ELR (cell line): ENCODE measurements around the gene TMEM127.
"Not testable (repeated sequence)": the region's sequence is repeated elsewhere in the genome, so short reads cannot be mapped to it uniquely, and the experiment has no call there.

Experiments used
- DNase-seq: peaks from one replicate; pipeline ENCODE4 v3.0.0-alpha.2; 2015; ENCODE audit warnings: low read depth

Gene TMEM127

GRCh38 chr2:96240341-96241038 is 25.3 kb downstream of the TMEM127 start:
- no peak for DNase-seq

- no peak for DNase-seq
Observed at GRCh38 chr2:96239745-96240264, 26.0 kb downstream of the TMEM127 start.

GRCh38 chr2:96239091-96239490 is 26.7 kb downstream of the TMEM127 start:
- no peak for DNase-seq

GRCh38 chr2:96238266-96238665 is 27.5 kb downstream of the TMEM127 start:
- no peak for DNase-seq

- no peak for DNase-seq
Observed at GRCh38 chr2:96236882-96237281, 28.9 kb downstream of the TMEM127 start.

GRCh38 chr2:96233880-96234316 is 31.9 kb downstream of the TMEM127 start:
- DNase-seq = no peak

- DNase-seq = no peak
Observed at GRCh38 chr2:96233436-96233835, 32.4 kb downstream of the TMEM127 start.

GRCh38 chr2:96231316-96231715 is 34.5 kb downstream of the TMEM127 start:
- no peak for DNase-seq

- no peak for DNase-seq
Observed at GRCh38 chr2:96225016-96225533, 40.7 kb downstream of the TMEM127 start.

- DNase-seq = not testable (repeated sequence)
Observed at GRCh38 chr2:96221106-96221505, 44.7 kb downstream of the TMEM127 start.

GRCh38 chr2:96219959-96220358 is 45.8 kb downstream of the TMEM127 start:
- DNase-seq = not testable (repeated sequence)

- DNase-seq = no peak
Observed at GRCh38 chr2:96218508-96219131, 47.2 kb downstream of the TMEM127 start.

GRCh38 chr2:96214554-96214953 is 51.2 kb downstream of the TMEM127 start:
- DNase-seq = no peak

- no peak for DNase-seq
Observed at GRCh38 chr2:96213379-96213778, 52.4 kb downstream of the TMEM127 start.

- DNase-seq = no peak
Observed at GRCh38 chr2:96212339-96212738, 53.5 kb downstream of the TMEM127 start.

- DNase-seq = no peak
Observed at GRCh38 chr2:96209729-96210085, 56.1 kb downstream of the TMEM127 start.

GRCh38 chr2:96209011-96209728 is 56.6 kb downstream of the TMEM127 start:
- no peak for DNase-seq

GRCh38 chr2:96208143-96209010 is 57.4 kb downstream of the TMEM127 start, which contains the start of gene STARD7:
STARD7 (minus strand) TSS chr2:96208827; CDS start chr2:96208434, 393 bp downstream.
- peak; percentile 99 for DNase-seq

- no peak for DNase-seq
Observed at GRCh38 chr2:96207774-96208142, 58.0 kb downstream of the TMEM127 start.

- DNase-seq = peak; percentile 32
Observed at GRCh38 chr2:96207073-96207773, 58.6 kb downstream of the TMEM127 start.

GRCh38 chr2:96205888-96206287 is 59.9 kb downstream of the TMEM127 start:
- DNase-seq = peak; percentile 85
